ENCODE results near the gene KLRF1.

KLRF1 gene

DNA sequence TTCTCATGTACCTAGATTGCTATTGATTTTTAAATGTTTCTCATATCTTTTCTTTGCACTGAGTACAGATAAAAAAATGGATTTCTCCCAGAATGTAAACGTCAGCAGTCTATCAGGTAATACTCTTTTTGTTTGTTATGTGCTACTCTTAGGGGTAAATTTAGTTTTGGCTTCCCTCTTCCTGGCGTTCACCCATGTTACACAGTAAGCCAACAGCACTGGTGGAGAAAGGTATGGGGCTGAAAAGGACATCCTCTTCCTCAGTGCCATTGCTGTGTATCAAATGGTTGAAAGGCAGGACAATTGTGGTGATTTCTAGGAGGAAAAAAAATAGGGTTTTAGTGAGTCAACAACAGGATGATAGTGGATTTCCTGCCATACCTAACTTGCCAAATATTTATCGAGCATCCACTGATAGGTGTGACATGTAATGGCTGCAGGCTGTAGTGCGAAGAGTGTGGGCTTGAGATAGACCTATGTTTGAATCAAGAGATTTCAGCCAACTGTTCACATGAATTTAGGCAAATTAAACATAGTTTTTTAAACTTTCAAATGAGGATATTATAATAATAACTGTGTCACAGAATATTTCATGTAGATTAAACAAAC lies 61.5 kb downstream of the KLRF1 start:
- no peaks in the 10 kb centered on the region for H3K36me3 Mint-ChIP-seq (ENCODE audit: low read depth)
- no peaks in the 10 kb centered on the region for H3K9me3 Mint-ChIP-seq
- H3K4me1 Mint-ChIP-seq: no peaks in the 10 kb centered on the region
- no peak overlapping the region for H3K4me3 Mint-ChIP-seq
- H3K27ac Mint-ChIP-seq: no peak overlapping the region
- H3K27me3 Mint-ChIP-seq (ENCODE audit: low read depth): no peaks in the 10 kb centered on the region
- TF ChIP-seq, protein P1, sequence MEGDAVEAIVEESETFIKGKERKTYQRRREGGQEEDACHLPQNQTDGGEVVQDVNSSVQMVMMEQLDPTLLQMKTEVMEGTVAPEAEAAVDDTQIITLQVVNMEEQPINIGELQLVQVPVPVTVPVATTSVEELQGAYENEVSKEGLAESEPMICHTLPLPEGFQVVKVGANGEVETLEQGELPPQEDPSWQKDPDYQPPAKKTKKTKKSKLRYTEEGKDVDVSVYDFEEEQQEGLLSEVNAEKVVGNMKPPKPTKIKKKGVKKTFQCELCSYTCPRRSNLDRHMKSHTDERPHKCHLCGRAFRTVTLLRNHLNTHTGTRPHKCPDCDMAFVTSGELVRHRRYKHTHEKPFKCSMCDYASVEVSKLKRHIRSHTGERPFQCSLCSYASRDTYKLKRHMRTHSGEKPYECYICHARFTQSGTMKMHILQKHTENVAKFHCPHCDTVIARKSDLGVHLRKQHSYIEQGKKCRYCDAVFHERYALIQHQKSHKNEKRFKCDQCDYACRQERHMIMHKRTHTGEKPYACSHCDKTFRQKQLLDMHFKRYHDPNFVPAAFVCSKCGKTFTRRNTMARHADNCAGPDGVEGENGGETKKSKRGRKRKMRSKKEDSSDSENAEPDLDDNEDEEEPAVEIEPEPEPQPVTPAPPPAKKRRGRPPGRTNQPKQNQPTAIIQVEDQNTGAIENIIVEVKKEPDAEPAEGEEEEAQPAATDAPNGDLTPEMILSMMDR (IDR thresholded peaks at IDR 0.05; ENCODE audit: unreplicated experiment in 3 of 3): no peak

All from nephron (organoid).